ENCODE results near the gene NANS. TPM values are rescaled to one million over a fixed set of nuclear protein-coding genes. Genes with fewer than 3 reads are reported as not detected.
"Not testable (repeated sequence)": the region's sequence is repeated elsewhere in the genome, so short reads cannot be mapped to it uniquely, and the experiment has no call there.

Gene NANS
- total RNA-seq, 3 donors from 2014 or later, result 43.8 to 80.6 (median 54.7) TPM

GRCh38 chr9:98117984-98118639 is 61.6 kb downstream of the NANS start:
- Histone ChIP-seq H3K27me3 (no peaks in the 10 kb centered on the region), H3K36me3 (no peaks in the 10 kb centered on the region), H3K9me3 (no peaks in the 10 kb centered on the region), H3K4me1 (peaks cover 0 to 4% of the 10 kb centered on the region in 2 donors), H3K27ac (peak overlapping the region; percentile 81 to 89), H3K4me3 (peak overlapping the region; percentile 48 to 89 (median 82))
- DNase-seq (ENCODE audit: low spot score in 2 of 2), result no peak
- intact Hi-C loops (cut with DNase I; ENCODE audit: low total_unique reads), result no loop called here
- TF ChIP-seq POLR2AphosphoS5 (IDR thresholded peaks at IDR 0.05) (no peak), CTCF (IDR thresholded peaks at IDR 0.05) (peak in 1 of 3 donors; percentile 28), POLR2A (IDR thresholded peaks at IDR 0.05) (no peak)

- Histone ChIP-seq H3K9me3 (no peaks in the 10 kb centered on the region), H3K4me3 (peak within 1 kb of the TSS; percentile 48 to 89 (median 82)), H3K36me3 (no peaks in the 10 kb centered on the region), H3K27me3 (no peaks in the 10 kb centered on the region), H3K27ac (peak within 1 kb of the TSS; percentile 81 to 89), H3K4me1 (peaks cover 0 to 4% of the 10 kb centered on the region in 2 donors)
- intact Hi-C loops (cut with DNase I; ENCODE audit: low total_unique reads), result no loop called here
- TF ChIP-seq POLR2A (IDR thresholded peaks at IDR 0.05) (no peak), CTCF (IDR thresholded peaks at IDR 0.05) (no peak), POLR2AphosphoS5 (IDR thresholded peaks at IDR 0.05) (no peak)
- peak in 1 of 2 donors; percentile 29 for DNase-seq (ENCODE audit: low spot score in 2 of 2)
These were observed 62.4 kb downstream of the NANS start, which contains the start of gene TRIM14 for GRCh38 chr9:98118640-98119601. Gene TRIM14 (minus strand): TSS chr9:98119222. CDS start chr9:98119188, 34 bp downstream.

- Histone ChIP-seq H3K27ac (peak overlapping the region; percentile 65 to 74), H3K4me1 (peaks cover 0 to 4% of the 10 kb centered on the region in 2 donors), H3K27me3 (no peaks in the 10 kb centered on the region), H3K36me3 (no peaks in the 10 kb centered on the region), H3K4me3 (no peak overlapping the region), H3K9me3 (no peaks in the 10 kb centered on the region)
- intact Hi-C loops (cut with DNase I; ENCODE audit: low total_unique reads), result no loop called here
- no peak for TF ChIP-seq POLR2A (IDR thresholded peaks at IDR 0.05)
- TF ChIP-seq POLR2AphosphoS5 (IDR thresholded peaks at IDR 0.05), result no peak
- TF ChIP-seq CTCF (IDR thresholded peaks at IDR 0.05), result no peak
- no peak for DNase-seq (ENCODE audit: low spot score in 2 of 2)
These were observed 63.9 kb downstream of the NANS start for GRCh38 chr9:98120476-98120875.

- peak in 1 of 2 donors; percentile 71 for DNase-seq (ENCODE audit: low spot score in 2 of 2)
- no peaks in the 10 kb centered on the region for H3K36me3 ChIP-seq
- no peaks in the 10 kb centered on the region for H3K27me3 ChIP-seq
- no peaks in the 10 kb centered on the region for H3K9me3 ChIP-seq
- TF ChIP-seq POLR2A (IDR thresholded peaks at IDR 0.05) (no peak), POLR2AphosphoS5 (IDR thresholded peaks at IDR 0.05) (peak in 1 of 3 donors; percentile 25), CTCF (IDR thresholded peaks at IDR 0.05) (peak in 2 of 3 donors; percentile 15 to 37)
- H3K4me3 ChIP-seq, result no peak overlapping the region
- peaks cover 0 to 4% of the 10 kb centered on the region in 2 donors for H3K4me1 ChIP-seq
- peak overlapping the region in 1 of 2 donors; percentile 74 for H3K27ac ChIP-seq
- intact Hi-C loops (cut with DNase I; ENCODE audit: low total_unique reads), result no loop called here
These were observed 64.5 kb downstream of the NANS start for GRCh38 chr9:98121058-98121457.

GRCh38 chr9:98124091-98124490 is 67.6 kb downstream of the NANS start:
- H3K4me1 ChIP-seq; intact Hi-C loops (cut with DNase I; ENCODE audit: low total_unique reads); H3K36me3 ChIP-seq; H3K27ac ChIP-seq; DNase-seq (ENCODE audit: low spot score in 2 of 2); H3K4me3 ChIP-seq; H3K9me3 ChIP-seq; H3K27me3 ChIP-seq: not testable (repeated sequence)
